CD1c-positive myeloid dendritic cell (primary cell): ENCODE data around the gene PTPRJ.

ENCODE experiments used
- DNase-seq: peaks from one replicate; pipeline ENCODE4 v3.0.0-alpha.2; 2016; ENCODE audit errors: extremely low spot score

The PTPRJ gene

GRCh38 chr11:48063424-48063978 is 83.1 kb downstream of the PTPRJ start:
- DNase-seq: peak; percentile 82

GRCh38 chr11:48064306-48064705 is 83.9 kb downstream of the PTPRJ start:
- no peak for DNase-seq

GRCh38 chr11:48066881-48067800 is 86.8 kb downstream of the PTPRJ start:
- peak; percentile 78 for DNase-seq

- DNase-seq: no peak
Observed at GRCh38 chr11:48073031-48073861, 92.9 kb downstream of the PTPRJ start.

GRCh38 chr11:48074425-48075181 is 94.2 kb downstream of the PTPRJ start:
- DNase-seq: no peak

- no peak for DNase-seq
Observed at GRCh38 chr11:48075637-48076036, 95.3 kb downstream of the PTPRJ start.

- DNase-seq: no peak
Observed at GRCh38 chr11:48077251-48077650, 96.9 kb downstream of the PTPRJ start.

- no peak for DNase-seq
Observed at GRCh38 chr11:48078689-48079088, 98.3 kb downstream of the PTPRJ start.

GRCh38 chr11:48079596-48079995 is 99.2 kb downstream of the PTPRJ start:
- DNase-seq: peak; percentile 66

GRCh38 chr11:48080301-48080861 is 100.0 kb downstream of the PTPRJ start:
- DNase-seq: no peak

- DNase-seq: peak; percentile 78
Observed at GRCh38 chr11:48081151-48082010, 101.0 kb downstream of the PTPRJ start.

GRCh38 chr11:48082771-48083170 is 102.4 kb downstream of the PTPRJ start:
- DNase-seq: no peak

GRCh38 chr11:48083421-48083820 is 103.1 kb downstream of the PTPRJ start:
- DNase-seq: no peak

GRCh38 chr11:48085688-48086087 is 105.3 kb downstream of the PTPRJ start:
- no peak for DNase-seq

- no peak for DNase-seq
Observed at GRCh38 chr11:48087422-48087821, 107.1 kb downstream of the PTPRJ start.

GRCh38 chr11:48087974-48088681 is 107.8 kb downstream of the PTPRJ start:
- no peak for DNase-seq

GRCh38 chr11:48088682-48089050 is 108.3 kb downstream of the PTPRJ start:
- no peak for DNase-seq

GRCh38 chr11:48090174-48090573 is 109.8 kb downstream of the PTPRJ start:
- no peak for DNase-seq

GRCh38 chr11:48091426-48092102 is 111.2 kb downstream of the PTPRJ start:
- DNase-seq: no peak
